Activated CD8-positive, alpha-beta memory T cell treated with anti-CD3 and anti-CD28 coated beads for 24 hours (primary cell): ENCODE data around the gene SHANK1.

Experiments used
- DNase-seq: peaks from one replicate; pipeline ENCODE4 v3.0.0-alpha.2; 2020

SHANK1 gene

GRCh38 chr19:50711196-50711595, 8.4 kb downstream of the SHANK1 start:
- DNase-seq = no peak

DNA sequence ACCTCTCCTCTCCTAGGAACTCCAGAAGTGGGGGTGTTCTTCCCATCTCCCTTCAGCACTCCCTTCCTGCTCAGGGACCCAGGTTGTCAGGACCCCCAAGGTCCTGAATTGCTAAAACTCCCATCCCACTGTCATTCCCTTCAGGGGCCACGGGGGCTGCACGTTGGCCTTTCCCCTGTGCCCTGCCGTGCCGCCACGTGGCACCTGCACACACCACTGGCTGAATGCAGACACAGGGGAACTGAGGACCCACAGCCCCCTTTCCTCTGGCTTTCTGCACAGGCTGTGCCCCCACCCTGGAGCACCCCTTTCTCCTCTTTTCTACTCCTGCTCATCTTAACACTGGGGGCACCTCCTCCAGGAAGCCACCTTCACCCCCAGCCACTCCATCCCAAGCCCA, 9.0 kb downstream of the SHANK1 start:
- DNase-seq = no peak

GRCh38 chr19:50710094-50710493, 9.5 kb downstream of the SHANK1 start:
- no peak for DNase-seq

DNA sequence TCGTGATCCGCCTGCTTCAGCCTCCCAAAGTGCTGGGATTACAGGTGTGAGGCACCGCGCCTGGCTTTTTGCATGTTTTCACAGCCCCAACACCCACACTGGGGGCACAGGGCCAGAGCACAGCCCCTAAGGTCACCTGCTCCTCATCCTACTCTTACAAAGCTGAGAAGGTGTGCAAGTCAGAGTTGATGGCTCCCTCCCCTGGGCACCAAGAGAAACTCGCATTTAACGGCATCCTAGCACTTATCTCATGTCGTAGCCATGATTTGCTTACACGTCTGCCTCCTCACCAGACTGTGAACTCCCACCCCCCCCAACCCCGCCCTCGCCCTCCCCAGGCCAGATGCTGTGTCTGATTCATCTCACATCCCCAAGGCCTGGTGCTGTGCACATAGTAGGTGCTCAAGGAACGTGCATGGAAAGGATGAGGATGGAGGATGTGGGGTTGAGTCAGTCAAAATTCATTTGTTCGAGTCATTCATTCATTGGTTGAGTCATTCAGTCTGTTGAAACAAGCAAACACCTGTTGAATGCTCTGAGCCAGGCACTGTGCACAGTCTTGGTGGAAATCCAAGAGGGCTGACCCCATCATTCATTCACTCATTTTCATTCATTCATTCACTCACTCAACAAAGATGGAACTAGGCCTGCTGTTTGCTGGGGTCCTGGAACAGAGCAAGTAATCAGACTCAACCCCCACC, 11.3 kb downstream of the SHANK1 start:
- no peak for DNase-seq

- DNase-seq = no peak
Observed at GRCh38 chr19:50706387-50706786, 13.2 kb downstream of the SHANK1 start.

GRCh38 chr19:50705422-50706019, 14.1 kb downstream of the SHANK1 start:
- DNase-seq = no peak

- no peak for DNase-seq
Observed at GRCh38 chr19:50703915-50704796, 15.4 kb downstream of the SHANK1 start.

DNA sequence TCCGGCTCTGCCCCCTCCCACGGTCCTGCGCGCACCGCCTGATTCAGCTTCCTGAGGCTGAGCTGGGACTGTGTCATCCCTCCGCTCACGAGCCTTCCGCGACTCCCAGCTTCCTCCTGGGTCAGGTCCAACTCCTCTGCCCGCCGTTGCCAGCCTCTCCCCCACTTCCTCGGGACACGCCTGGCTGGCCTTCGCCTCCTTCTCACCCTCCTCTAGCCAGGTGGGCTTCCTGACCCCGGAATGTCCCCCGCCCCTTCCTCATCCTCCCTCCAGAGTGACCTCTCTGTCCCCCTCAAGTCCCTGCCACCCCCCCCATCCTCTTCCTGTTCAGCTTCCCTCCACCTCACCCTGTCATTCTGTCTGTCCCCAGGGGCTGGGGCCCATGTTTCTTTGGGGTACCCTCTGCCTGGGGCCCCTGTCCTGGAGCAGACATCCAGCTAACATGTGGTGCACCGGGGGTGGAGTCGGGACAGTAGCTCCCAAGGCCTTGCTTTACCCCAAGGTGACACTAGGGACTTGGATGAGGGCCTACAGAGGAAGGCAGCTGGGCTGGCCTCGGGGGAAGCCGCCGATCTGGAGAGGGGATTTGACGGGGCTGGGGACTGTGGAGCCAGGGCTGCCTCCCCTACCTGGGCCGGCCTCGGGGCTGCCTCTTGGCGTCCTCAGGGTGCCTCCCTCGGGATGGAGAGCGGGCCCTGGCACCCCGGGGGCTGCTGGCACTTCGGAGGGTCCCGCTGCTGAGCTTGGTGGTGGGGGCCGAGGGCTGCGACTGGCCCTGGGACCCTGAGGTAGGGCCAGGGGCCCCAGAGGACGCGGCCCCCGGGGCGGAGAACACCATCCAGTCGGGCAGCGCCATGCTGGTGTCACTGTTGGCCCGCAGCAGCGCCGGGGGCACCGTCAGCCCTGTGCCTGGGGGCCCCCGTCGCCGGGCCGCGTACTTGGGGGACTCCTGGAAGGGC, 16.5 kb downstream of the SHANK1 start:
- no peak for DNase-seq

DNA sequence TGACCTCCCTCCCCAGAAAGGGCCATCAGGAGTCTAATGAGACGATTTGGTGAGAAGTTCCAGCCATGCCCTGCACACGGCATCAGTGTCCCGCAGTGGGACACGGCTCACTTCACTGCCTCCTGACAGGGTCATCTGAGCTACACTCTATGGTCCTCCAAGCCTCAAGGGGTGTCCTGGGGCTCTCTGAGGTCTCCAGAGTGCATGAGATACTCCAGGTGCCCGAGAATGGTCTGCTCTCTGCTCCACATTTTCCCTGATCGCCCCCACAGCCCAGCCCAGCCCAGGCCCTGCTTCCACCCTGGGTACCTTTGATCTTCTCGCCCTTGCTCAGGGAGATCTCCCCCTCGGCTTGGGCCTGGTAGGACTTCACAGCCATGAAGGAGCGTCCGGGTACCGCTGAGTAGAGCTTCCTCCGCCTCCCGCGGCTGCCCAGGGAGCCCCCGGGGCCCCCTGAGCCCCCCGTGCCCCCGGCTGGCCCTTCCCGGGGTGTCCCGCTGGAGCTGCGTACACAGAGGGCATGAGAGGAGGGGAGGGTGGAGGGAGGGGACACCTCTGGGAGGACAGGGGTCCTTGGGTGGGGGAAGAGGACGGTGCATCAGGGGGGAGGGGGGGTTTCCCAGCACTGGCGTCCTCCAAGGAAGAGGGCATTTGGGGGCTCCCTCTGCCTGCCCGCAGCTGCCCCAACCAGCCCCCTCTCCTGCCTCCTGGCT, 17.3 kb downstream of the SHANK1 start:
- no peak for DNase-seq

GRCh38 chr19:50701367-50701985, 18.1 kb downstream of the SHANK1 start:
- no peak for DNase-seq

GRCh38 chr19:50697414-50698124, 22.0 kb downstream of the SHANK1 start:
- no peak for DNase-seq

- no peak for DNase-seq
Observed at GRCh38 chr19:50696094-50696483, 23.5 kb downstream of the SHANK1 start.

DNA sequence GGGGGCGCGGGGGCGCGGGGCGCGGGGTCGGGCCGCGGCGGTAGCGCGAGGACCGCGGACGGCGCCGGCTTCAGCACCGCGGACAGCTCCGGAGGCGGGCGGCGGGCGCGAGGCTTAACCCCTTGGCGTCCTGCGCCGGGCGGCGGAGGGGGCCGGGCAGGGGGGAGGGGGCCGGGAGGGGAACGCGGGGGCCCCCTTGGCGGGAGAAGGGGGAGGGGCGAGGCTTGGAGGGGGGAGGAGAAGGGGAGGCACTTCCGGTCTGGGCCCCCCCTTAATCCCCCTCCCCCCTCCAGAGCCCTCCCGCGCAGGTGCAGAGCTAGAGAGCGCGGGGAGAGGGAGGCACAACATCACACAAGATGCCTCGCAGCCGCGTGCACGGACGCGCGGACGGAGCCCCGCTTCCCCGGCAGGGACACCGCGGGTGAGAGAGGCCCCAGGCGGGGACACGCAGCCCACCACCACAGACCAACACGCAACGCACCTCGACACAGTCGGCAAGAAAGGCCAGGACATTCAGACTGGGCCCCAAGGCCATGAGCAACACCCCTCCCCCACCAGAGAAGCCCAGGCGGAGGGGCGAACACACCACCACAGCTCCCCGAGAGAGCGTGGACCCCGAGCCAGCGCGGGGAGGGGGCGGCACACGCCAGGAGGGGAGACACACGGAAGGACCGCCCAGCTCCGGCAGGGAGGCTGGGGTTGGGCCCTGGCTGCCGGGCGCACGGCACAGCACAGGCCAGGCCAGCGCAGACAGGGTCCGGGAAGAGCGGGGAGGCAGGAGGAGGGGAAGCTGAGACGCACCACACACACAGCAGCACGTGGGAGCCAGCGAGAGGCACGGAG, 24.1 kb downstream of the SHANK1 start:
- DNase-seq = peak; percentile 67

- no peak for DNase-seq
Observed at GRCh38 chr19:50694815-50695145, 24.8 kb downstream of the SHANK1 start.

- DNase-seq = no peak
Observed at GRCh38 chr19:50693064-50693975, 26.3 kb downstream of the SHANK1 start.

- no peak for DNase-seq
Observed at GRCh38 chr19:50690439-50690838, 29.2 kb downstream of the SHANK1 start.

DNA sequence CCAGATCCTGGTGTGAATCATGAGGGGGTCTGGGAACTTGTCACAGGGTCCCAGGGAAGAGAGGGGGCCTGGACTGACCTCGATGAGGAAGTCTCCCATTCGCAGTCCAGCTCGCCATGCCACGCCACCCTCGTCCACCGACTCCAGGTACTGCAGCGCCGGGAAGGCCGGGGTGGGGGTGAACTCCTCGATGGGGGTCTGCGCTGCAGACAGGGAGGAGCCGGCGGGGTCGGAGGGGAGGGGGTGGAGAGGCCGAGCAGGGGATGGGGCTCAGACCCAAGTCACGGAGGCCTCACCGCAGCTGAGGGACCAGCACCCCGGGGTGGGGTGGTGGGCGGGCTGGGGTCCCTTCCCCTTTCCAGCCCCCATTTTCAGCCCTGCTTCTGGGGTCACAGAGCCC, 30.8 kb downstream of the SHANK1 start:
- DNase-seq = no peak

DNA sequence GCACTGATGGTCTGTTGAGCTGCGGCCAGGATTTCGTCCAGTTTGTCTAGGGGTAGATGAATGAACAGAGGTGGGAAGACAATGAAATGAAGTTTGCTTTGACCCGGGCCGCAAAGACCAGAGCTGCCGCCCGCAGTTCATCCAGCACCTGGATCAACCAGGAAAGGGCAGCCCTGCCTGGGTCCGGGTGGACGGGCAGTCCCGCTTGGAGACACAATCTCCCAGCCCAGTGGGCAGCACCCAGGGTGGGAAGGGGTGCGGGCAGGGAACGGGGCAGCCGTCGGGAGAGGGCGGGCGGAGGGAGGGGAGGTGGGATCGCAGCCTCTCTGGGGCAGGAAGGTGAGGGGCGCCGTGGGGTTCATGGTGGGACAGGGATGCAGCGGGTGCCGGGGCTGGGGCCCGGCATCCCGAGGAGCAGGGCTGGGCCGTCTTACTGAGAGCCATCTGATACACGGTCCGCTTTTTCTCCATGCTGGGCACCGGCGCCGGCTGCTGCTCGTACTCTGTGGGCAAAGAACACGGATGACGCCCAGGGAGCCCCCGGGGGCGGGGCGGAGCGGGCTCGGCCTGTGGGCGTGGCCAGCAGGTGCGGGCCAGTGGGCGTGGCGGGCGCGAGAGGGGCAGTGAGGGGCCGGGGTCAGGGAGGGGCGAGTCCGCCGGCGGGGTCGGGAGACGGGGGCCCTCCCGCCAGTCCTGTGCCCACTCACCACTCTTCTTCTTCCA, 33.1 kb downstream of the SHANK1 start:
- no peak for DNase-seq
